Choroid plexus epithelial cell (primary cell): Measurements from ENCODE around the gene XG.

Source experiments
- DNase-seq: peaks from one replicate; pipeline ENCODE4 v3.0.0-alpha.2; 2010; ENCODE audit warnings: low read depth
- H3K4me3 ChIP-seq: 2 replicates; pipeline ENCODE4 v1.5.1; 2011; ENCODE audit warnings: low read depth, mild to moderate bottlenecking, control low read depth, low read length, moderate library complexity
- TF ChIP-seq, protein P1 (sequence below): conservative IDR thresholded peaks from 2 replicates; pipeline ENCODE4 v1.5.1; 2011; ENCODE audit warnings: low read depth, mild to moderate bottlenecking, control low read depth, inconsistent platforms, low read length, moderate library complexity

Gene XG

DNA sequence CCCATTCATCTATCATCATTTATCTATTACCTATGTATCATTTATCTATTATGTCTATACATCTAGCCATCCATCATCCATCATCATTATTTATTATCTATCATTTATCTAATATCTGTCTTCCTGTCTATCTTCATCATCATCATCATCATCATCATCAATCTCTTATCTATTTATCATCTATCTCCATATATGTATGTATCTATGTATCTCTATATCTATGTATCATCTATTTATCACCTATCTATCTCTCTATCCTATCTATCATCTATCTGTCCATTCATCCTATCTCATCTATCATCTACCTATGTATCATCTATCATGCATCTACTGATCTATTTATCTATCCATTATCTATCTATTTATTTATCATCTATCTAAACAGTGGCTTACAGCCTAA is 73.0 kb downstream of the XG start:
- TF ChIP-seq, protein P1, sequence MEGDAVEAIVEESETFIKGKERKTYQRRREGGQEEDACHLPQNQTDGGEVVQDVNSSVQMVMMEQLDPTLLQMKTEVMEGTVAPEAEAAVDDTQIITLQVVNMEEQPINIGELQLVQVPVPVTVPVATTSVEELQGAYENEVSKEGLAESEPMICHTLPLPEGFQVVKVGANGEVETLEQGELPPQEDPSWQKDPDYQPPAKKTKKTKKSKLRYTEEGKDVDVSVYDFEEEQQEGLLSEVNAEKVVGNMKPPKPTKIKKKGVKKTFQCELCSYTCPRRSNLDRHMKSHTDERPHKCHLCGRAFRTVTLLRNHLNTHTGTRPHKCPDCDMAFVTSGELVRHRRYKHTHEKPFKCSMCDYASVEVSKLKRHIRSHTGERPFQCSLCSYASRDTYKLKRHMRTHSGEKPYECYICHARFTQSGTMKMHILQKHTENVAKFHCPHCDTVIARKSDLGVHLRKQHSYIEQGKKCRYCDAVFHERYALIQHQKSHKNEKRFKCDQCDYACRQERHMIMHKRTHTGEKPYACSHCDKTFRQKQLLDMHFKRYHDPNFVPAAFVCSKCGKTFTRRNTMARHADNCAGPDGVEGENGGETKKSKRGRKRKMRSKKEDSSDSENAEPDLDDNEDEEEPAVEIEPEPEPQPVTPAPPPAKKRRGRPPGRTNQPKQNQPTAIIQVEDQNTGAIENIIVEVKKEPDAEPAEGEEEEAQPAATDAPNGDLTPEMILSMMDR = no peak
- no peak overlapping the region for H3K4me3 ChIP-seq

DNA sequence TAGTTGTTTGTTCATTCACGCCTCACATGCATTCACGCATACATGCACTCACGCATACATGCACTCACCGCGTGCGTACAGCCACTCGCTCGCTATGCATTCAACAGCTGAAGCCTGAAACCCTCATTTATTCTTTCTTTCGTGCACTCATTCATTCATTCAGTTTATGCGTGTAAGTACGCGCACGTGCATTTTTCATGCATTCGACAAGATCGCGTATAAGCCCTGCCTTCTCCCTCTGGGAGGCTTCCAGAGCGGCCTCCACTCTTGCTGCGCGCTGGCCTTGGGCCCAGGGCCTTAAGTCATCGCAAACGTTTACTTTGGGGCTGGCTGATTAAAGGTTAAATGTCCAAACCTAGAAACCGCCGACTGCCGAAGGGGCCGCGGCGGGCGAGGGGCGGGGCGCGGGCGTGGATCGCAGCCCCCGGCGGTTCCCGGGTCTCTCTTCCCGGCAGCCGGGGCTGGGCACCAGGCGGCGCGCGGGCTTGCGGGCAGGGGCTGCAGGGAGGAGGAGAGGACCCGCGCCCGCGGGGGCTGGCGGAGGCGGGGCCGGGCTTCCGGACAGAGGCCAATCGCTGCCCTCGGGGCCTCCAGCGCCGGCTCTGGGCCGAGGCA is 76.6 kb downstream of the XG start, which contains the start of gene GYG2:
GYG2 (plus strand) TSS at position 587 of the 615 bp plus-strand sequence. CDS start 1,259 bp downstream, outside the sequence.
- peak within 1 kb of the TSS; percentile 46 for H3K4me3 ChIP-seq
- TF ChIP-seq, protein P1 = no peak
- peak; percentile 35 for DNase-seq

More for the DNA sequence above, 73.0 kb downstream of the XG start:
- DNase-seq = no peak

DNA sequence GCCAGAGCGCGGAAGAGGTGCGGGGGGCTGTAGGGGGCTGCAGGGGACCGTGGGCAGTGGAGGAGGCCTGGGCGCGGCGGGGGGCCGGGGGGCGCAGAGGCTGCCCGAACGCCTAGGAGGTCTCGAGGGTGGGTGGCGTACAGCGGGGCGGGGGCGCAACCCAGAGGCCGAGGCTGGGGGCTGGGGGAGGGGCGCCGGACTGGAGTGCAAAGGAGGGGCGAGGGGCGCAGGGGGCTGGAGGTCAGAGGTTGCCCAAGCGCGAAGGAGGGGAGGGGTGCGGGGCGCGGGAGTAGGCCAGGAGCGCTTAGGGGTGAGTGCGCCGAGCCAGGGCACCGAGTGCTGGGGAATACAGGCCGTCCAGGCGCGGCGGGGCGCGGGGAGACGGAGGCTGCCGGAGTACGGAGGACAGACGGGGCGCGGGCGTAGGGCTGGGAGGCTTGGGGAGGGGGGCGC is 77.1 kb downstream of the XG start:
- TF ChIP-seq, protein P1 = no peak
- no peak for DNase-seq
- H3K4me3 ChIP-seq = peak overlapping the region; percentile 46

DNA sequence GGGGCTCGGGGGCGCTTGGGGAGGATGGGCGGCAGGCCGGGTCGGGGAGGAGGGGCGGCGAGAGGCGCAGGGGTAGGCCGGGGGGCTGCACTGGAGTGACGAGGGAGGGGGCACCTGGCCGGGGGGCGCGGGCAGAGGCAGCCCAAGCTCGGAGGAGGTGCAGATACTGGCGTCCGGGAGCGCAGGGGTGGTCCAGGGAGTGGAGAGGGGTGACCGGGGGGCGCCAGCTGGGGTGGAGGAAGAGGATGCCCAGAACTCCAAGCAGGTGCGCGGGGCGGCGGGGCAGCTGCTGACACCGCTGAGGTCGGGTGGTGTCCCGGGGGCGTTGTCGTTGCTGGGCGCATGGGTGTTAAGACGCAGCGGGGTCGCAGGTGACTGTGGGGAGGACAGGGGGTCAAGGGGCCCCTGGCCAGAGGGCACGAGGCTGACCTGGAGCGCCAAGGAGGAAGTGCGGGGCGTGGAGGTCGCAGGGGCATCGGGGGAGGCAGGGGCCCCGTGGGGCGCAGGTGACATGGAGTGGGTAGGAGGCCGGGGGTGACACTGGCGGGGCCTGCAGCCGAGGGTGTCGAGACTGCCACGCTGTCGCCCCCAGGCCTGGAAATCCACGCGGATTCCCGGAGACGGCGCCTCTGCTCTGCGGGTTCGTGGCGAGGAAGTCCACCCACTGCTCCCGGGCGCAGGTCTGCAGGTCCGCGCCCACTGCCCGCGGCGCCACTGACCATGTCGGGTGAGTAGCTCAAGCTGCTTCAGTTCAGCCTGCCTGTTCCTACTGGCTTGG is 77.8 kb downstream of the XG start:
- H3K4me3 ChIP-seq = peak overlapping the region; percentile 46
- DNase-seq = no peak
- TF ChIP-seq, protein P1 = no peak

DNA sequence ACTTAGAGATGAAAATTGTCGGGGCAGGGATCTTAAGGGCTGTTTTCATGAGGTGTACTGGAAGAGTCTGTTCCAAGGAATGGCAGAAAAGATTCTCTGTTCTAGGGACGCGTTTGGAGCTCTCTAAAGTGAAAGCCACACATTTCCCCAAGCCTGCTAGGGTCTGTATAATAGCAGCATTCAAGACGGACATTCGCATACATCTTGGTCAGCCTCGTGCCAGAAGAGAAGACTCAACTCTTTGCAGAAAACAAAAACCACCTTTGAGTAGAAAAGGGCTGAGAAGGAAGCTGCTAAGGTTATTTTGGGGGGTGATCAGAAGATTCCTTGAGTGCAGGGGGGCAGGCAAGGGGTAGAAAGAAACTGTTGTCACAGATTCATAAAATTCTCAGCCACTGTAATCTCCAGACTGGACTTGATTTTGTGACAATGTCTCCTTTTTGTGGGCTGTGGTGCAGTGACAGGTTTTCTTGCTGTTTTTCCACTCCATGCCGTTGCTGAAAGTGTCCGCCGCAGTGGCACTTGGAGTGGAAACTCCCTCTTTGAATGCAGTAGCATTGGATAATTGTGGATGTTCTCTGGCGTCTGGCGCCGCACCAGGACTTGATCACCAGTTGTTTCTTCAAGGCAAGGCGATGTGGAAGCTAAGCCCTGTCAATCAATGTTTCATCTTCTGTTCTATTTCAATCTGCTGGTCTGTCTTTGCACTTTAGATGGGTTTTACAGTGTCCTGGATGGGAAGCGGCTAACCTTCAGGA is 79.8 kb downstream of the XG start:
- no peak overlapping the region for H3K4me3 ChIP-seq
- DNase-seq = no peak
- TF ChIP-seq, protein P1 = no peak

DNA sequence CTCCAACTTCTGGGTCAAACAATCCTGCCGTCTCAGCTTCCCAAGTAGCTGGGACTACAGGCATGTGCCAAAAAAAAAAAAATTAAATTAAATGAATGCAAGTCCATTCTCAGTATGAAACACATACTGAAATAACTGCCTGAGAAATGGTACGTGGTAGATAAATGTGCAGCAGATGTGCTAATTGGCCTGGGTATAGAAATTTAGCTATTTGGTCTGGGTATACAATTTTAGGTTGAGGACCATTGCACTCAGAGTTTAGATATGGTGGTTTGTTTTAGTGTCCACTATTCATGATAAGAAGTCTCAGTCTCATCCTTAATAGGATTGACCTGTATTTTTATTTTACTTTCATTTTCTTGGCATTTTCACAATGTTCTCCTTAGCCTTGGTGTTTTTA is 86.1 kb downstream of the XG start:
- no peak overlapping the region for H3K4me3 ChIP-seq
- no peak for DNase-seq
- TF ChIP-seq, protein P1 = no peak
